IMR-90 (cell line): ENCODE data around the gene SYS1.

ENCODE experiments used
- CEBPB ChIP-seq: IDR thresholded peaks from 2 replicates; pipeline ENCODE4 v1.6.1; 2012; ENCODE audit warnings: low read depth, low read length, improper control_type of control experiment
- CHD1 ChIP-seq: IDR thresholded peaks from 2 replicates; pipeline ENCODE4 v1.6.1; 2012; ENCODE audit warnings: low read depth, low read length, improper control_type of control experiment
- ELK1 ChIP-seq: fragments of 150-350 bp; IDR thresholded peaks from 2 replicates; pipeline ENCODE4 v1.6.1; 2016; ENCODE audit warnings: low read depth, mild to moderate bottlenecking, low read length, moderate library complexity, borderline replicate concordance
- FOS ChIP-seq: fragments of 150-350 bp; IDR thresholded peaks from 2 replicates; pipeline ENCODE4 v1.6.1; 2016; ENCODE audit warnings: low read depth, low read length
- MAFK ChIP-seq: IDR thresholded peaks from 2 replicates; pipeline ENCODE4 v1.6.1; 2012; ENCODE audit warnings: low read depth, low read length, improper control_type of control experiment
- MAZ ChIP-seq: IDR thresholded peaks from 2 replicates; pipeline ENCODE4 v1.6.1; 2012; ENCODE audit warnings: low read depth, mild to moderate bottlenecking, low read length, improper control_type of control experiment, moderate library complexity, borderline replicate concordance
- MXI1 ChIP-seq: IDR thresholded peaks from 2 replicates; pipeline ENCODE4 v1.6.1; 2012; ENCODE audit warnings: low read depth, mild to moderate bottlenecking, low read length, moderate library complexity, borderline replicate concordance
- NFE2L2 ChIP-seq: fragments of 150-350 bp; IDR thresholded peaks from 2 replicates; pipeline ENCODE4 v1.6.1; 2016; ENCODE audit warnings: low read depth, mild to moderate bottlenecking, low read length
- POLR2A ChIP-seq: IDR thresholded peaks from 2 replicates; pipeline ENCODE4 v1.6.1; 2012; ENCODE audit warnings: mild to moderate bottlenecking, low read depth, low read length
- RAD21 ChIP-seq: IDR thresholded peaks from 2 replicates; pipeline ENCODE4 v1.6.1; 2012; ENCODE audit warnings: low read length, improper control_type of control experiment
- RCOR1 ChIP-seq: IDR thresholded peaks from 2 replicates; pipeline ENCODE4 v1.6.1; 2012; ENCODE audit warnings: mild to moderate bottlenecking, low read length, improper control_type of control experiment; ENCODE audit not compliant: insufficient replicate concordance
- SMC3 ChIP-seq: fragments of 150-350 bp; IDR thresholded peaks from 2 replicates; pipeline ENCODE4 v1.6.1; 2016; ENCODE audit warnings: low read depth, mild to moderate bottlenecking, antibody characterized with exemption, low read length, moderate library complexity
- TF ChIP-seq, protein P1 (sequence below): conservative IDR thresholded peaks from 2 replicates; pipeline ENCODE4 v1.5.1; 2012; ENCODE audit warnings: mild to moderate bottlenecking, low read depth, low read length, improper control_type of control experiment
- TF ChIP-seq, protein P2 (sequence below): fragments of 150-350 bp; IDR thresholded peaks from 2 replicates; pipeline ENCODE4 v1.6.1; 2017; ENCODE audit warnings: mild to moderate bottlenecking, antibody characterized with exemption, low read length, low read depth

- TF ChIP-seq, protein P1, sequence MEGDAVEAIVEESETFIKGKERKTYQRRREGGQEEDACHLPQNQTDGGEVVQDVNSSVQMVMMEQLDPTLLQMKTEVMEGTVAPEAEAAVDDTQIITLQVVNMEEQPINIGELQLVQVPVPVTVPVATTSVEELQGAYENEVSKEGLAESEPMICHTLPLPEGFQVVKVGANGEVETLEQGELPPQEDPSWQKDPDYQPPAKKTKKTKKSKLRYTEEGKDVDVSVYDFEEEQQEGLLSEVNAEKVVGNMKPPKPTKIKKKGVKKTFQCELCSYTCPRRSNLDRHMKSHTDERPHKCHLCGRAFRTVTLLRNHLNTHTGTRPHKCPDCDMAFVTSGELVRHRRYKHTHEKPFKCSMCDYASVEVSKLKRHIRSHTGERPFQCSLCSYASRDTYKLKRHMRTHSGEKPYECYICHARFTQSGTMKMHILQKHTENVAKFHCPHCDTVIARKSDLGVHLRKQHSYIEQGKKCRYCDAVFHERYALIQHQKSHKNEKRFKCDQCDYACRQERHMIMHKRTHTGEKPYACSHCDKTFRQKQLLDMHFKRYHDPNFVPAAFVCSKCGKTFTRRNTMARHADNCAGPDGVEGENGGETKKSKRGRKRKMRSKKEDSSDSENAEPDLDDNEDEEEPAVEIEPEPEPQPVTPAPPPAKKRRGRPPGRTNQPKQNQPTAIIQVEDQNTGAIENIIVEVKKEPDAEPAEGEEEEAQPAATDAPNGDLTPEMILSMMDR, result no peak
- TF ChIP-seq, protein P2, sequence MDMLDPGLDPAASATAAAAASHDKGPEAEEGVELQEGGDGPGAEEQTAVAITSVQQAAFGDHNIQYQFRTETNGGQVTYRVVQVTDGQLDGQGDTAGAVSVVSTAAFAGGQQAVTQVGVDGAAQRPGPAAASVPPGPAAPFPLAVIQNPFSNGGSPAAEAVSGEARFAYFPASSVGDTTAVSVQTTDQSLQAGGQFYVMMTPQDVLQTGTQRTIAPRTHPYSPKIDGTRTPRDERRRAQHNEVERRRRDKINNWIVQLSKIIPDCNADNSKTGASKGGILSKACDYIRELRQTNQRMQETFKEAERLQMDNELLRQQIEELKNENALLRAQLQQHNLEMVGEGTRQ, result no peak
- TF ChIP-seq MAFK (no peak), NFE2L2 (no peak), POLR2A (no peak), ELK1 (no peak), CEBPB (no peak), MXI1 (no peak), SMC3 (no peak), MAZ (no peak), CHD1 (no peak), FOS (no peak), RAD21 (no peak), RCOR1 (no peak)
These were observed 11.1 kb downstream of the SYS1 start for GRCh38 chr20:45374101-45374467.
